ENCODE data around the gene PRKN.

DNA sequence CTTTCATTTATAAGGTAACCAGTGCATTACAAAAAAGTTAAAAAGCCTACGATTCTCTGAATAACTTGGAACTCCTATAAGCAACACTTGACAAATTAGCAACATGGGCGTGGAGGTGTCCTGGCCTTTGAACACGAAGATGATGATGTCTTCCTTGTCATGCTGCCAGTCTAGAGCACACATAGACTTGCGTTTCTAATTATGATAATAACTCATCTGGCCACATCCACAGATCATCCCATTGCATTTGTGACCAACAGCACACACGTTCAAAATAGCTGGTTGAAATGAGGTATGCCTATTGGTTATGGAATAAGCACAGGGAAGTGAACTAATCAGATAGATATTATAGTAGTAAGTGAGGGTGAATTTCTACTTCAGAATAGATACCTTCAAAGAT is 608.9 kb downstream of the PRKN start:
- TF ChIP-seq, protein P1, sequence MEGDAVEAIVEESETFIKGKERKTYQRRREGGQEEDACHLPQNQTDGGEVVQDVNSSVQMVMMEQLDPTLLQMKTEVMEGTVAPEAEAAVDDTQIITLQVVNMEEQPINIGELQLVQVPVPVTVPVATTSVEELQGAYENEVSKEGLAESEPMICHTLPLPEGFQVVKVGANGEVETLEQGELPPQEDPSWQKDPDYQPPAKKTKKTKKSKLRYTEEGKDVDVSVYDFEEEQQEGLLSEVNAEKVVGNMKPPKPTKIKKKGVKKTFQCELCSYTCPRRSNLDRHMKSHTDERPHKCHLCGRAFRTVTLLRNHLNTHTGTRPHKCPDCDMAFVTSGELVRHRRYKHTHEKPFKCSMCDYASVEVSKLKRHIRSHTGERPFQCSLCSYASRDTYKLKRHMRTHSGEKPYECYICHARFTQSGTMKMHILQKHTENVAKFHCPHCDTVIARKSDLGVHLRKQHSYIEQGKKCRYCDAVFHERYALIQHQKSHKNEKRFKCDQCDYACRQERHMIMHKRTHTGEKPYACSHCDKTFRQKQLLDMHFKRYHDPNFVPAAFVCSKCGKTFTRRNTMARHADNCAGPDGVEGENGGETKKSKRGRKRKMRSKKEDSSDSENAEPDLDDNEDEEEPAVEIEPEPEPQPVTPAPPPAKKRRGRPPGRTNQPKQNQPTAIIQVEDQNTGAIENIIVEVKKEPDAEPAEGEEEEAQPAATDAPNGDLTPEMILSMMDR (IDR thresholded peaks at IDR 0.05) = no peak
- TF ChIP-seq POLR2A (IDR thresholded peaks at IDR 0.05) (no peak), EP300 (IDR thresholded peaks at IDR 0.05; ENCODE audit: low read depth) (no peak), POLR2AphosphoS5 (IDR thresholded peaks at IDR 0.05) (no peak)
